CD4-positive, alpha-beta T cell treated with Interleukin-15 for 1 hour (primary cell): ENCODE results near the gene PER3.

Experiments used
- DNase-seq: peaks from one replicate; pipeline ENCODE4 v3.0.0-alpha.2; 2020

The PER3 gene

GRCh38 chr1:7839526-7839925 lies 55.4 kb downstream of the PER3 start:
- no peak for DNase-seq

GRCh38 chr1:7842517-7842916 lies 58.4 kb downstream of the PER3 start:
- peak; percentile 19 for DNase-seq

DNA sequence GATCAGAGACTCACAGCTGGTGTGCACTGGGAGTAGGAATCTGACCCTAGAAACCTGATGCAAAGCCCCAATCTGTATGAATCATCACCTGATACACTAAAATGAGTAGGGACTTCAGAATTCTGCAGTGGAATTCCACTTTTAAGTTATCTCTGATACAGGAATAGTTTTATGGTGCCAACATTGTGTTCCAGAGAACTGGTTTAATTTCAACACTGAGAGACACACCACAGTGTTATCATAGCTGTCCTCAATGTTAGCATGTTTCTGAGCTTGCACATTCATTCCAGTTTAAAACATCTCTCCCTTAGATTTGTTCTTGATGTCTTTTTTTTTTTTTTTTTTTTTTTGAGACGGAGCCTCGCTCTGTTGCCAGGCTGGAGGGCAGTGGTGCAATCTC lies 61.7 kb downstream of the PER3 start:
- DNase-seq, result no peak

DNA sequence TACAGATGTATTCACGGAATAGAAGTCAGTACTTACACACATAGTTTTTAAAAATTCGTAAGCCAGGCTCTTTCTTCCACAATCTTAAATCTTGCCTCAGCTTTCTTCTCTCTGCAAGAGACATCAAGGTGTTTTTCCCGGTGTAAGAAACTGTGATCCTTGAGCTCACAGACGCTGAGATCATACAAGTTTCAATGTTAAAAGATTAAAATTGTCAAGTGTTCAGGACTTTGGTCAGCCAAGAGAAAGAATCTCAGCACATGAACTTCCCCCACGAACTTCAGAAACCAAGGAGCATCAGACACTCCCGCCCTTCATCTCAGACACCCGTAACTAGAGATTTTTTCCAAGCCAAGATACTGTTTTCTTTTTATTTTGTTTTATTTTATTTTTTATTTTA lies 62.6 kb downstream of the PER3 start:
- DNase-seq, result no peak

- DNase-seq, result no peak
Observed at GRCh38 chr1:7847599-7847998, 63.5 kb downstream of the PER3 start.

DNA sequence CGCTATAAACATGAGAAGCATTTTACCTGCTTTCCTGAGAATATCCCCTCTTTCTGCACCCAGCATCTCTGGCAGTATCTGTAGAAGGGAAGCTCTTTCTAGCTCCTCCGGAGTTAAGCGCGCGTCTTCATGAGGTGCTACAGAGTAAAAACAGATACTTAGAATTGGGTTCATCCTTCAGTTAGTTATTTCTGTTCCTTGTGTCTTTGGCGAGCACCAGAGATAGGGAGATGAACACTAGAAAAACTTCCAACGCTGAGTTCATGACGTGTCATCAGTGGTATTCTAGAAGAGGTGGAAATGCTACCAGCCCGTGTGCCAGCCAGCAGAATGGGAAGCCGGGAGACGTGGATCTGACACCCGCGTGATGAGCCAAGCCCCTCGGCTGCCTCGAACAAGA lies 66.7 kb downstream of the PER3 start:
- DNase-seq, result no peak

DNA sequence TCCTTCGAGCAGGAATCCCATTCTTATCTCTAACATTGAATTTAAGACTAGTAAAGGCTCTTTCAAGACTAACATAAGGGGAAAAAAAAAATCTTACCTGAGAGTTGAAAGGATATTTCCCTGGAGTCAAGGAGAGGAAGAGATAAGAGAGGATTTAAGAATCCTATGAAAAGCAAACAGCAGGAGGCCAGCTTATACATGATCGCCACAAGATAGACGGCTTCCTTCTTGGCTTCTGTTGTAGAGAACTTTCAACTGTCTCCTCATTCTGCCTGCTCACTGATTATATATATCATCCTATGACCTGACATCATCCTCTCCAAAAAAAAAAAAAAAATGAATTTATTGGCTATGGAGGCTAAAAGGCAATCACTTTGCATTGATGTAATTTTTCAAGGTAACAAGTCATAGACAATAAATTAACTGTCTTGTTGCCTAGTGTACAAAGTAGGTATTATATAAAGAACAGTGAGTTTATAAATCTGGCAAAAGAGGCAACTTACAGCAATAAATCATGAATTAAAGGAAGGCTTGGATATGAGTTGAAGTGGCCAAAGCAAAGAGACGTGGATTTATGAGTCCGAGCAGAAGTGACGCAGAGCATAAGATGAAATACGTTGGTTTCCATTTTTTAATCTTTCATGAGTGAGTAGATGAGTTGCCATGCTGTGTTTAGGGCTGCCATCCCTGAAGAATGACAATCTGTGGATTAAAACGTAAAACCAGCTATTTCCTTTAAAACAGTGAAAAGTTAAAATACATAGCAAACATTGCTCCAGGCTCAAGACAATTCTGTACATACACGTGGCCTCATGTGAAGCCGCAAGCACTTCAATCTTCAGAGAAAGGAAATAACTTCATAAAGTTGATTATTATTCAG lies 69.0 kb downstream of the PER3 start, which contains the start of gene UTS2:
Gene UTS2, minus strand, starts transcription at position 262 of the 880 bp plus-strand sequence. Its CDS starts 62 bp downstream, at position 200.
- DNase-seq, result no peak

DNA sequence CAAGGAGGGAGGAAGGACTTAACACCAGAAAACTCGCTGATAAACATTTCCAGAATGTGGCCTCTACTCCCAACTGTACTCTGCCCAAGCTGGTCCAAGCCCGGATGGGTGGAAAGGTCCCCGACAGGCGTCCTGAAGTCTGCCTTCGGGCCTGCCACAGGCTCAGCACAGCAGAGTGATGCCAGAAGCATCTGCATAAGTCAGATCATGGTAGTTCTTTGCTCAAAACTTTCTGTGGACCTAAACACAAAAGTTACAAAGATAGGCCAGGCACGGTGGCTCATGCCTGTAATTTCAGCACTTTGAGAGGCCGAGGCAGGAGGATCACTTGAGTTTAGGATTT lies 69.6 kb downstream of the PER3 start:
- DNase-seq, result no peak

GRCh38 chr1:7856345-7856744 lies 72.3 kb downstream of the PER3 start:
- DNase-seq, result no peak

GRCh38 chr1:7857000-7857399 lies 72.9 kb downstream of the PER3 start:
- no peak for DNase-seq

DNA sequence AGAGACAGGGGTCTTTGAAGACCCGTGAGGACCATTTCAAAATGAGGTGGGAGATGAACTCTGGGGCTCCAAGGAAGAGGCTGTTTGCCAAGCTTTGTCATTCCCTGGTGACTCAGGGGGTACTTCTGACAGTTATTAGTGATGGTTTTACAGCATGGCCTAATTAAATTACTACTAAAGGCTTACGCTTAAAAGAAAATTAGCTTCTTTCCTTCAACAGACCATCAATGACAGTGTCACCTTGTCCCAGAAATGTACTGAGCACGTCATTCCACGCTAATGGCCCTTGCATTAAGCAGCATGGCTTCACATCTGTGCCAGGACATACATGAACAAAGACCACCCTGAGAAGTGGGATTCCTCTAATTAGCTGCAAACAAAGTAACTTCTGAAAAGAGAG lies 73.9 kb downstream of the PER3 start:
- no peak for DNase-seq

DNA sequence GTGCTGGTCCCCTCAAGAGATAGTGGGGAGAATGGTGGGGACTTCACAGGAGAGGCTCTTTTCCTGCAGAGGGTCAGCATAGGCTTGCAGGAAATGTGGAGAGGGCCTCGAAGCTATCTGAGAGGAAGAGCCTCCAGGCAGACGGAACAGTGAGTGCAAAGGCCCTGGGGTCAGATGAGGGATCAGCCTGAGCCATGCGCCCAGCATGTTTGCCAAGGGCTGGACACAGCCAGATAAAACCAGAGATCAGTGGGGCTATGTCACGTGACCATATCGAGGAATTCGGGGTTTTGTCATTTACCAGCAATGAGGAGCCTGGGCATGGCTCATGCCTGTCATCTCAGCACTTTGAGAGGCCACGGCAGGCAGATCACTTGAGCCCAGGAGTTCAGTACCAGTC lies 75.3 kb downstream of the PER3 start:
- no peak for DNase-seq

DNA sequence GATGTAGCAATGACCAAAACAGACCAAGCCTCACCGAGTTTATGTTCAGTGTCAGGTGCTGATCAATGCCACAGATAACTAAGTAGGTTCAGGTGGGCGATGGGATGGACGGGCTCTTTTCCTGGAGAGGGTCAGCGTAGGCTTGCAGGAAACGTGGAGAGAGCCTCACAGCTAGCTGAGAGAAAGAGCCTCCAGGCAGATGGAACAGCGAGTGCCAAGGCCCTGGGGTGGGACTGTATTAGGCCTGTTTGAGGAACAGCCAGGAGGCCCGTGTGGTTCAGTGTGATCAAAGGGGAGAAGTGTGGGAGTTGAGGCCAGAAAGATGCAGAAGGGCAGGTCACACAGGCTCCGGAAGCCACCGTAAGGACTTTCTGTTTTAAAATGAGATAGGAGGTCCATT lies 76.0 kb downstream of the PER3 start:
- DNase-seq, result no peak

GRCh38 chr1:7861452-7861851 lies 77.4 kb downstream of the PER3 start:
- no peak for DNase-seq

GRCh38 chr1:7862211-7863060 lies 78.3 kb downstream of the PER3 start:
- DNase-seq, result no peak

GRCh38 chr1:7863756-7864328 lies 79.8 kb downstream of the PER3 start:
- no peak for DNase-seq

DNA sequence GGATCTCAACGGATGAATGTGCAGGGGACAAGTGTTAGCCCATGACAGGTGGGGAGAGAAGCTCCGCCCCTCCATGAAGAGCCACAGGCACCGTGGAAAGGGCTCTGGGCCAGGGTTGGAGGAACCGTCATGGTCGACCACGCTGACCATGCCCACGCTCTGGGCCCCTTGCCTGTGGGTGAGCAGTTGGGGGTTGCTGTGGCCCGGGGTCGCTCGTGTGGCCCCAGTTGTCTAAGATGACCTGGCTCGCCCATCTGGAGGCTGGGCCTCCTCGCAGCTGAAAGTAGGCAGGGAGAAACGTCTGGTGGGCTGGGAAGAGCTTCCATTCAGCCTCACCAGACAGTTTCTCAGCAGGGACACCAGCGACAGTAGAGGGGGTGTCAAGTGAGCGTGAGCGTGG lies 81.9 kb downstream of the PER3 start:
- DNase-seq, result no peak

GRCh38 chr1:7868070-7868780 lies 84.1 kb downstream of the PER3 start:
- no peak for DNase-seq

DNA sequence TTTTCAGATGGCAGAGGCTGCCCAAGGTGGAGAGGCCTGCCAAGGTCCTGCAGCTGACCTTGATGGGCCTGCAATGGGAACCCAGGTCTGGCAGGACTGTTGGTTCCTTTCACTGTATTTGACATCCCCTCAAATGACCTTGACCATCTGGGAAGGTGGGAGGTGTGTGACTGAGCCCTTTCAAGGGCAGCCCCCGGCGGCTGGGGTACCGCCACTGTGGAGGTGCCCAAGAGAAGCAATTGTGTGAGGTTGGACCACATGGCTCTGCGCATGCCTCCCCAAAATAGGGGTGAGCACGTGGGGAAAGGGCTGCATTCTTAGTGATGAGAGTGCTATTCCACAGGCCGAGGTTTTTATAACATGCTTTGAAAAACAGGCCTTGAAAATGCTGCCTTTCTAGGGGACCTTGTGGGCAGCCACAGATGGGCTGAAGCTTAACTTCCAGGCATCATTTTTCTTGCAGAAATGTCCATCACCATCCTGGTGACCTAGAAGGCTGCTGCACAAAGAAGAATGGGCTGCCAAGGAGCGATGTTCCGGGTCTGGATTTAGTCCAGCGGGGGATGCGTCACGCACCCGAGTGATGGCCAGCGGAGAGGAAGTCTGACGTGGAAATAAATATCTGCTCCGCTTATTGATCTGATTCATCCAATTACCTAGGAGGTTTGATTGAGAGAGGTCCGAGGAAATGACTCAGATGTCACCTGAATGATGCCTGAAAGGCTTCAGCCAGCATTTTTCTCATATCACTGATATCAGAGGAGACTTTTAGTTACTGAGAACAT lies 85.2 kb downstream of the PER3 start:
- no peak for DNase-seq

- no peak for DNase-seq
Observed at GRCh38 chr1:7871136-7871535, 87.0 kb downstream of the PER3 start.

- no peak for DNase-seq
Observed at GRCh38 chr1:7873801-7874795, 90.0 kb downstream of the PER3 start.
